ENCODE measurements around the gene FRMD1.

- TF ChIP-seq, protein P1, sequence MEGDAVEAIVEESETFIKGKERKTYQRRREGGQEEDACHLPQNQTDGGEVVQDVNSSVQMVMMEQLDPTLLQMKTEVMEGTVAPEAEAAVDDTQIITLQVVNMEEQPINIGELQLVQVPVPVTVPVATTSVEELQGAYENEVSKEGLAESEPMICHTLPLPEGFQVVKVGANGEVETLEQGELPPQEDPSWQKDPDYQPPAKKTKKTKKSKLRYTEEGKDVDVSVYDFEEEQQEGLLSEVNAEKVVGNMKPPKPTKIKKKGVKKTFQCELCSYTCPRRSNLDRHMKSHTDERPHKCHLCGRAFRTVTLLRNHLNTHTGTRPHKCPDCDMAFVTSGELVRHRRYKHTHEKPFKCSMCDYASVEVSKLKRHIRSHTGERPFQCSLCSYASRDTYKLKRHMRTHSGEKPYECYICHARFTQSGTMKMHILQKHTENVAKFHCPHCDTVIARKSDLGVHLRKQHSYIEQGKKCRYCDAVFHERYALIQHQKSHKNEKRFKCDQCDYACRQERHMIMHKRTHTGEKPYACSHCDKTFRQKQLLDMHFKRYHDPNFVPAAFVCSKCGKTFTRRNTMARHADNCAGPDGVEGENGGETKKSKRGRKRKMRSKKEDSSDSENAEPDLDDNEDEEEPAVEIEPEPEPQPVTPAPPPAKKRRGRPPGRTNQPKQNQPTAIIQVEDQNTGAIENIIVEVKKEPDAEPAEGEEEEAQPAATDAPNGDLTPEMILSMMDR (IDR thresholded peaks at IDR 0.05 in 2 of 3, conservative IDR thresholded peaks at IDR 0.05 in 1 of 3; ENCODE audit: borderline replicate concordance in 1 of 3, insufficient read depth in 1 of 3, low read depth in 2 of 3, low read length in 2 of 3) = no peak
- TF ChIP-seq EZH2phosphoT487 (IDR thresholded peaks at IDR 0.05; ENCODE audit: borderline replicate concordance) (no peak), SP1 (IDR thresholded peaks at IDR 0.05; ENCODE audit: low read depth) (no peak), POLR2A (IDR thresholded peaks at IDR 0.05; ENCODE audit: borderline replicate concordance, extremely low read depth, insufficient read depth, insufficient read length) (no peak), CEBPB (IDR thresholded peaks at IDR 0.05; ENCODE audit: low read depth) (no peak), REST (IDR thresholded peaks at IDR 0.05; ENCODE audit: low read depth) (no peak), YY1 (IDR thresholded peaks at IDR 0.05; ENCODE audit: extremely low read depth, insufficient replicate concordance, low read depth, low read length) (no peak)
- TF ChIP-seq, protein P2, sequence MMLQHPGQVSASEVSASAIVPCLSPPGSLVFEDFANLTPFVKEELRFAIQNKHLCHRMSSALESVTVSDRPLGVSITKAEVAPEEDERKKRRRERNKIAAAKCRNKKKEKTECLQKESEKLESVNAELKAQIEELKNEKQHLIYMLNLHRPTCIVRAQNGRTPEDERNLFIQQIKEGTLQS (IDR thresholded peaks at IDR 0.05) = no peak
- TF ChIP-seq, protein P3, sequence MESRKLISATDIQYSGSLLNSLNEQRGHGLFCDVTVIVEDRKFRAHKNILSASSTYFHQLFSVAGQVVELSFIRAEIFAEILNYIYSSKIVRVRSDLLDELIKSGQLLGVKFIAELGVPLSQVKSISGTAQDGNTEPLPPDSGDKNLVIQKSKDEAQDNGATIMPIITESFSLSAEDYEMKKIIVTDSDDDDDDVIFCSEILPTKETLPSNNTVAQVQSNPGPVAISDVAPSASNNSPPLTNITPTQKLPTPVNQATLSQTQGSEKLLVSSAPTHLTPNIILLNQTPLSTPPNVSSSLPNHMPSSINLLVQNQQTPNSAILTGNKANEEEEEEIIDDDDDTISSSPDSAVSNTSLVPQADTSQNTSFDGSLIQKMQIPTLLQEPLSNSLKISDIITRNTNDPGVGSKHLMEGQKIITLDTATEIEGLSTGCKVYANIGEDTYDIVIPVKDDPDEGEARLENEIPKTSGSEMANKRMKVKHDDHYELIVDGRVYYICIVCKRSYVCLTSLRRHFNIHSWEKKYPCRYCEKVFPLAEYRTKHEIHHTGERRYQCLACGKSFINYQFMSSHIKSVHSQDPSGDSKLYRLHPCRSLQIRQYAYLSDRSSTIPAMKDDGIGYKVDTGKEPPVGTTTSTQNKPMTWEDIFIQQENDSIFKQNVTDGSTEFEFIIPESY (IDR thresholded peaks at IDR 0.05; ENCODE audit: extremely low read depth, insufficient replicate concordance, low read length) = no peak
These were observed 43.1 kb downstream of the FRMD1 start for GRCh38 chr6:168035661-168036545.

Measured in HCT116 (cell line).